CD4-positive, alpha-beta T cell (primary cell): ENCODE data around the gene TNS3. TPM values are rescaled to one million over a fixed set of nuclear protein-coding genes. Genes with fewer than 3 reads are reported as not detected.

ENCODE experiments used
- ATAC-seq: fragments of 200-7000 bp; cut with Tn5 transposase; one replicate; pipeline ENCODE4 v1.10.0; 2022; ENCODE audit warnings: mild to moderate bottlenecking; ENCODE audit not compliant: poor library complexity
- CTCF ChIA-PET: fragments of 350-600 bp; sonication (Branson Sonifier 250); formaldehyde crosslinking; loops from one replicate; lab custom pipeline; 2021; ENCODE audit warnings: antibody characterized with exemption, inconsistent platforms; lab: Charles Lee
- POLR2A ChIA-PET: fragments of 350-600 bp; sonication (Branson Sonifier 250); formaldehyde crosslinking; loops from one replicate; lab custom pipeline; 2021; ENCODE audit warnings: antibody characterized with exemption, inconsistent platforms; lab: Charles Lee
- DNase-seq, 14 experiments: peaks; one replicate each; pipeline ENCODE4 v3.0.0-alpha.2; 2013 to 2020; ENCODE audit warnings: mixed read lengths in 2 of 14
- H3K27ac ChIP-seq, 2 donors: one replicate each; pipeline versions ENCODE4 v1.5.1 to v1.7.0; 2013; ENCODE audit warnings: low read length in 2 of 2, low read depth in 1 of 2, mild to moderate bottlenecking in 1 of 2
- H3K27me3 ChIP-seq, 2 experiments: 1 replicate in 1 of 2; 2 replicates in 1 of 2; pipeline versions ENCODE4 v1.6.1 to v1.7.0; 2013; ENCODE audit warnings: low read length in 2 of 2, control low read depth in 1 of 2, mild to moderate bottlenecking in 1 of 2, moderate library complexity in 1 of 2; ENCODE audit not compliant: insufficient read depth in 2 of 2, control insufficient read depth in 1 of 2
- H3K36me3 ChIP-seq: one replicate; pipeline ENCODE4 v1.6.1; 2013; ENCODE audit warnings: low read length, control low read depth; ENCODE audit not compliant: insufficient read depth
- H3K4me1 ChIP-seq: one replicate; pipeline ENCODE4 v1.6.1; 2013; ENCODE audit warnings: low read length, control low read depth; ENCODE audit not compliant: insufficient read depth
- H3K4me3 ChIP-seq: one replicate; pipeline ENCODE4 v1.5.1; 2013; ENCODE audit warnings: mild to moderate bottlenecking, low read length, moderate library complexity
- H3K9me3 ChIP-seq, 2 experiments: 1 replicate in 1 of 2; 2 replicates in 1 of 2; pipeline versions ENCODE4 v1.6.1 to v1.7.0; 2013; ENCODE audit warnings: low read length in 2 of 2, mild to moderate bottlenecking in 2 of 2, control low read depth in 1 of 2, moderate library complexity in 1 of 2; ENCODE audit not compliant: control insufficient read depth in 1 of 2, insufficient read depth in 1 of 2
- H3K27ac Mint-ChIP-seq: one replicate; pipeline ENCODE4 v1.8.0; 2020; ENCODE audit warnings: mixed read lengths
- H3K27me3 Mint-ChIP-seq: one replicate; pipeline ENCODE4 v1.8.0; 2021; ENCODE audit warnings: mixed read lengths
- H3K36me3 Mint-ChIP-seq: one replicate; pipeline ENCODE4 v1.8.0; 2021; ENCODE audit warnings: low read depth, mixed read lengths
- H3K4me1 Mint-ChIP-seq: one replicate; pipeline ENCODE4 v1.8.0; 2021; ENCODE audit warnings: low read depth, mixed read lengths
- H3K4me3 Mint-ChIP-seq: one replicate; pipeline ENCODE4 v1.8.0; 2020; ENCODE audit warnings: mild to moderate bottlenecking, mixed read lengths
- H3K9me3 Mint-ChIP-seq: one replicate; pipeline ENCODE4 v1.8.0; 2020; ENCODE audit warnings: mixed read lengths
- CTCF ChIP-seq: fragments of 200-600 bp; IDR thresholded peaks from one replicate; pipeline ENCODE4 v1.8.0; 2022; ENCODE audit warnings: antibody characterized with exemption, mild to moderate bottlenecking
- intact Hi-C, 2 experiments: fragments of 100-400 bp; cut with DNase I in 1 of 2; cut with micrococcal nuclease in 1 of 2; formaldehyde crosslinking; loops; one replicate each; pipeline versions ENCODE4 v1.15.1 to v1.9.0; 2023 to 2025; cut with DNase I, micrococcal nuclease
- total RNA-seq, 174 experiments: library from RNA in 2 of 174; stranded (reverse) in 2 of 174; gene quantifications; one replicate each; pipeline ENCODE4 v1.2.3 and lab custom pipeline; 2021 to 2026

Gene TNS3
- total RNA-seq, 2 experiments from 2014 or later, result 0.16 to 0.47 TPM

GRCh38 chr7:47572939-47573757 lies 8.8 kb downstream of the TNS3 start:
- H3K36me3 ChIP-seq, result no peaks in the 10 kb centered on the region
- H3K4me1 Mint-ChIP-seq, result no peaks in the 10 kb centered on the region
- no peaks in the 10 kb centered on the region for H3K9me3 Mint-ChIP-seq
- ATAC-seq (no peak), DNase-seq (no peak)
- no peaks in the 10 kb centered on the region for H3K36me3 Mint-ChIP-seq
- H3K27ac ChIP-seq, result no peak overlapping the region
- no peaks in the 10 kb centered on the region for H3K4me1 ChIP-seq
- intact Hi-C loops, result no loop called here
- no peak overlapping the region for H3K4me3 Mint-ChIP-seq
- ChIA-PET POLR2A (no interaction called here), CTCF (no interaction called here)
- peaks cover 0 to 45% of the 10 kb centered on the region in 2 experiments for H3K9me3 ChIP-seq
- H3K27ac Mint-ChIP-seq, result no peak overlapping the region
- H3K4me3 ChIP-seq, result no peak overlapping the region
- H3K27me3 Mint-ChIP-seq, result peaks cover 16% of the 10 kb centered on the region
- no peaks in the 10 kb centered on the region for H3K27me3 ChIP-seq
- no peak for TF ChIP-seq CTCF

GRCh38 chr7:47572094-47572445 lies 9.8 kb downstream of the TNS3 start:
- H3K9me3 ChIP-seq, result peaks cover 0 to 38% of the 10 kb centered on the region in 2 experiments

GRCh38 chr7:47571331-47572093 lies 10.4 kb downstream of the TNS3 start:
- ATAC-seq (no peak), DNase-seq (peak in 1 of 14 experiments; percentile 21)
- no peak for TF ChIP-seq CTCF
- H3K9me3 ChIP-seq, result peaks cover 0 to 33% of the 10 kb centered on the region in 2 experiments
- Mint-ChIP-seq H3K27me3 (peaks cover 17% of the 10 kb centered on the region), H3K36me3 (no peaks in the 10 kb centered on the region), H3K4me3 (no peak overlapping the region), H3K4me1 (no peaks in the 10 kb centered on the region), H3K27ac (no peak overlapping the region), H3K9me3 (no peaks in the 10 kb centered on the region)
- H3K4me1 ChIP-seq, result no peaks in the 10 kb centered on the region
- no peaks in the 10 kb centered on the region for H3K36me3 ChIP-seq
- no peaks in the 10 kb centered on the region for H3K27me3 ChIP-seq
- intact Hi-C loops, result no loop called here
- ChIA-PET CTCF (no interaction called here), POLR2A (no interaction called here)
- H3K27ac ChIP-seq, result no peak overlapping the region
- no peak overlapping the region for H3K4me3 ChIP-seq

More at GRCh38 chr7:47572094-47572445, 9.8 kb downstream of the TNS3 start:
- H3K36me3 ChIP-seq, result no peaks in the 10 kb centered on the region
- ATAC-seq, result no peak
- no peak for TF ChIP-seq CTCF
- H3K4me1 ChIP-seq, result no peaks in the 10 kb centered on the region
- Mint-ChIP-seq H3K9me3 (no peaks in the 10 kb centered on the region), H3K4me1 (no peaks in the 10 kb centered on the region), H3K36me3 (no peaks in the 10 kb centered on the region), H3K27me3 (peaks cover 16% of the 10 kb centered on the region), H3K27ac (no peak overlapping the region), H3K4me3 (no peak overlapping the region)
- DNase-seq, result no peak
- H3K27ac ChIP-seq, result no peak overlapping the region
- no peak overlapping the region for H3K4me3 ChIP-seq
- ChIA-PET CTCF (no interaction called here), POLR2A (no interaction called here)
- no peaks in the 10 kb centered on the region for H3K27me3 ChIP-seq
- intact Hi-C loops, result no loop called here
